Gastroesophageal sphincter (tissue), 2 donors: ENCODE results near the gene ALK.

Experiments
- EP300 ChIP-seq: sonication (generic); formaldehyde crosslinking; IDR thresholded peaks from one replicate; pipeline ENCODE4 v1.6.1; 2017; ENCODE audit warnings: antibody characterized with exemption, mild to moderate bottlenecking
- POLR2A ChIP-seq, 2 donors: fragments of 450-650 bp; IDR thresholded peaks; one replicate each; pipeline ENCODE4 v1.6.1; 2017; ENCODE audit warnings: antibody characterized with exemption in 2 of 2, mild to moderate bottlenecking in 2 of 2, moderate library complexity in 1 of 2

GRCh38 chr2:29723255-29724001, 198.0 kb downstream of the ALK start:
- TF ChIP-seq POLR2A (IDR thresholded peaks at IDR 0.05) (no peak), EP300 (no peak)
